HG03196 (cell line): ENCODE data around the gene CFAP20DC.
A peak's percentile ranks its signal among the peaks of the same experiment; 100 is the strongest.
"Not testable (repeated sequence)": the region's sequence is repeated elsewhere in the genome, so short reads cannot be mapped to it uniquely, and the experiment has no call there.

ENCODE experiments used
- ATAC-seq: cut with Tn5 transposase; IDR thresholded peaks from one replicate; pipeline ENCODE4 v1.9.1; 2021; ENCODE audit not compliant: unreplicated experiment

CFAP20DC gene

DNA sequence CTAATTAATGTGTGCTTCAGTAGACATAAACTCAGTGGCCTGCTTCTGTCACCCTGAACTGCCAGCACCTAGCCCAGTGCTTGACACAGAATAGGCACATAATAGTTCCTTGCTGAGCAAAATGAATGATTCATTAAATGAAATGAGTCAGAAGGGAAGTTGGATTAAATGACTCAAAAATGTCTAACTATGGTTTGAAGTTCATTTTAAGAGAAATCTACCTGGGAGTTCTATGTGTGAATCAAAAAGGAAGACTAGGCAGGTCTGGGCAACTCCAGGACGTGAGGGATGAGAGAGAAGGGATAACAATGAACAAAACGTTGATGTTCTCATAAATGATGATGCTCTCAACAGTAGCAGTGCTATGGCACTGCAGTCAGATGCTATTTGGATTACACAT is 175.0 kb downstream of the CFAP20DC start:
- ATAC-seq, result peak; percentile 73

GRCh38 chr3:58874248-58874741 is 175.5 kb downstream of the CFAP20DC start:
- ATAC-seq, result peak; percentile 78

DNA sequence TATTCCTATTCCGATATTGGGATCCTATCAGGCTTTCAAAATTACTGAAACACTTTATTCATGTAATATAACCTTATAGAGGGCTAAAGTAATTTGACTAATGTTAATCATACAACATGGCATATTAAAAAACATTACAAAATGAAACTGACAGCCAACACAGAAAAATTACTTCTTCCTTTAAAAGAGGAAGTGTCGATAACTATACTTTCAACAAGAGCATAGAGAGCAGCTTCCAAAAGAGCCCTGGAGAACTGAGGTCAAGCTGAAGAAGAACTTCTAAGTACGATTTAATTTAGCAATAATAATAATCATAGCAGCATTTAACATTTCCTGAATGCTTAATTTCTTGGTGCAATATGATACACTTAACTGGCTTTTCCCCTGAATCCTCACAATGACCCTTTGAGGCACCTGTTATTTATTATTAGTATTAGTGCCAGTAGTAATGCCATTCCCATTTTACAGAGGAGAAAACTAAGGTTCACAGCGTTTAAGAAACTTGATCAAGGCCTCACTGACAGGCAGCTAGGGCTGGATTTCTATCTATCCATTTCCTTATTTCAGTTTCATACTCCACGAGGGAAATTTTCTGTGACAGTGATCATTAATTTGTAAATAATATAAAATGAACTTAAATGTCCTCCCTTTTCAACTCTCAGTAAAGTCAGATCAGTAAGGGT is 181.6 kb downstream of the CFAP20DC start:
- ATAC-seq, result no peak

- no peak for ATAC-seq
Observed at GRCh38 chr3:58867621-58868020, 182.2 kb downstream of the CFAP20DC start.

GRCh38 chr3:58866079-58866478 is 183.7 kb downstream of the CFAP20DC start:
- ATAC-seq, result no peak

- ATAC-seq, result no peak
Observed at GRCh38 chr3:58864480-58864879, 185.3 kb downstream of the CFAP20DC start.

GRCh38 chr3:58863206-58863605 is 186.6 kb downstream of the CFAP20DC start:
- ATAC-seq, result no peak

GRCh38 chr3:58861551-58861950 is 188.3 kb downstream of the CFAP20DC start:
- no peak for ATAC-seq

DNA sequence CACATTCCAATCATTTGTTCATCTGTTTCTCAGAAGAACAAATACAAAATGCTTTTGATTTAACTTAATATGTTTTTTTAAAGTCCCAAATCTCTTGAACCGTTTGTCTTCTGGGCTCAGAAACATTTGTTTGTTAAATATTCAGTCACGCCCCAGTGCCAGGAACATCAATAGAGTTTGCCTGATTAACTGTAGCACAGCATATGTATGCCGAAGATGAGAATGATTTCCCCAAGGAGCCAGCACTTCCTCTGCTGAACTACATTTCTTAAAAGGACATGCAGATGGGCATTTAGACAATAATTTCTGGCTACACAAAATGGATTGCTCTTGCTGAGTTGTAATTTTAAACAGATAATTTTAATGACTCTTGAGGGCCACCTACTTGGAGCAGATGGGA is 191.7 kb downstream of the CFAP20DC start:
- no peak for ATAC-seq

GRCh38 chr3:58857402-58857801 is 192.4 kb downstream of the CFAP20DC start:
- no peak for ATAC-seq

- no peak for ATAC-seq
Observed at GRCh38 chr3:58848826-58849225, 201.0 kb downstream of the CFAP20DC start.

DNA sequence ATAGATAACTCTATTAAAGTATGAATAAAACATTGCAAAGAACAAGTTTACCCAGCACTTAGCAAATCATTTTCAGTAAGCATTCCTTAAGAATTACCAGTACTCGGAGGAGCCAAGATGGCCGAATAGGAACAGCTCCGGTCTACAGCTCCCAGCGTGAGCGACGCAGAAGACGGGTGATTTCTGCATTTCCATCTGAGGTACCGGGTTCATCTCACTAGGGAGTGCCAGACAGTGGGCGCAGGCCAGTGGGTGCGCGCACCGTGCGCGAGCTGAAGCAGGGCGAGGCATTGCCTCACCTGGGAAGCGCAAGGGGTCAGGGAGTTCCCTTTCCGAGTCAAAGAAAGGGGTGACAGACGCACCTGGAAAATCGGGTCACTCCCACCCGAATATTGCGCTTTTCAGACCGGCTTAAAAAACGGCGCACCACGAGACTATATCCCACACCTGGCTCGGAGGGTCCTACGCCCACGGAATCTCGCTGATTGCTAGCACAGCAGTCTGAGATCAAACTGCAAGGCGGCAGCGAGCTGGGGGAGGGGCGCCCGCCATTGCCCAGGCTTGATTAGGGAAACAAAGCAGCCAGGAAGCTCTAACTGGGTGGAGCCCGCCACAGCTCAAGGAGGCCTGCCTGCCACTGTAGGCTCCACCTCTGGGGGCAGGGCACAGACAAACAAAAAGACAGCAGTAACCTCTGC is 207.6 kb downstream of the CFAP20DC start:
- not testable (repeated sequence) for ATAC-seq

GRCh38 chr3:58840949-58841348 is 208.9 kb downstream of the CFAP20DC start:
- no peak for ATAC-seq

DNA sequence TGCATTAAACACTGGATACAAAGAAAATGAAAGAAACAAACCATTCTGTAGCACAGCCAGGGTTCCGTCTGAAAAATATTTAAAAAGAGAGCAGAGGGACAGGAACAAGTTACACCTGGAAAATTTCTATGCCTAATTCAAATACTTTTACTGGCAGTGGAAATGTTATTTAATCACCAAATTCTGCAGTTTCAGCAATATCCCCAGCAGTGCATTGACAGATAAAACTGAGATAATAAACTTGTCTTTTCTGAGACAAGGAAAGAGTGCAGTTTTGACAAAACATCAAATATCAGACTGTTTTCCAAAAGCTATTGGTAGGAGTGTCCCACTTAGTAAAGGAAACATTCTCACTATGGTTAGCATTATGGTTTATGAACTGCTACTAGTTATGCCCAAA is 209.9 kb downstream of the CFAP20DC start:
- no peak for ATAC-seq

DNA sequence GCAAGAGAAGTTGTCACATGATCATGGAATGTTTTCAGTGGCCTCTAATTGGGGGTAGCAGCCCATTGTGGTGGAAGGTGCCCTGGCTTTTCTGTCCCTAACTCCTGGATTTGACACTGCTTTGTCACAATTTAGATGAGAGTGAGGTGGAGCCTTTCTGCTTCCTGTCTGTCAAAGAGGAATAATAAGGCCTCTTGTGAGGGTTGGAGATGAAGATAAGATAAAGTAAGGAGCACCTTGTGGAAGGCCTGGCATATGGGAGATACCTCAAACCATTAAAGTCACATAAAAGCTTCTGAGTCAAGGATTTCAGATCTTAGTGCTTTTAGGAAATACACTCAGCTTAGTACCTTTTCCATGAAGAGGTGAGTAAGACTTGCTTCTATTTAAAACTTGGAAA is 210.6 kb downstream of the CFAP20DC start:
- ATAC-seq, result no peak

GRCh38 chr3:58837856-58838255 is 212.0 kb downstream of the CFAP20DC start:
- no peak for ATAC-seq

GRCh38 chr3:58837141-58837843 is 212.5 kb downstream of the CFAP20DC start:
- ATAC-seq, result no peak

DNA sequence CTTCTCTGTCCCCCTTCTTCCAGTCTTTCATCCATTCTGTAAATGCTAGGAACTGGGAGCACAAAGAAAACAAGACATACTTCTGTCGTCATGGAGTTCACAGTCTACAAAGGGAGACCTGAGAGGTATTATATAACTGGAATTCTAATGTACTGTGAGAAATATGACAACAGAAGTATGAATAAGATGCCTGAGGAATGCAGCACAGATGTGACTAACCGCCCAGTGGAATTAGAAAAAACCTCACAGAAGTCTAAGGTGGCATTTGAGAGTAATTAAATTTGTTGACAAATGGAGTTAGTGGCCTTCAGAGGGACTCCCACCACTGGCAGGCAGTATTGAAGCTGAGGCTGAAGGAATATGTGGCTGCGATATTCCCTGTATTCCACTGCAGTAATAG is 214.7 kb downstream of the CFAP20DC start:
- ATAC-seq, result no peak

DNA sequence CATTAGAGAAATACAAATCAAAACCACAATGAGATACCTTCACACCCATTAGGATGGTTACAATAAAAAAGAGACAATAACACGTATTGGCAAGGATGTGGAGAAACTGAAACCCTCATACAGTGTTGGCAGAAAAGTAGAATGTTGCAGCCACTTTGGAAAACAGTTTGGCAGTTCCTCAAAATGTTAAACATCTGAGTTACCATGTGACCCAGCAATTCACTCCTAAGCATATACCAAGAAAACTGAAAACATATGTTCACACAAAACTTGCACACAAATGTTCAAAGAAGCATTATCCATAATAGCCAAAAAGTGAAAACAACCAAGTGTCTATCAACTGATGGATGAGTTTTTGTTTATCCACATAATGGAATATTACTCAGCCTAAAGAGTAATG is 216.3 kb downstream of the CFAP20DC start:
- ATAC-seq, result no peak

- no peak for ATAC-seq
Observed at GRCh38 chr3:58829321-58830000, 220.4 kb downstream of the CFAP20DC start.

DNA sequence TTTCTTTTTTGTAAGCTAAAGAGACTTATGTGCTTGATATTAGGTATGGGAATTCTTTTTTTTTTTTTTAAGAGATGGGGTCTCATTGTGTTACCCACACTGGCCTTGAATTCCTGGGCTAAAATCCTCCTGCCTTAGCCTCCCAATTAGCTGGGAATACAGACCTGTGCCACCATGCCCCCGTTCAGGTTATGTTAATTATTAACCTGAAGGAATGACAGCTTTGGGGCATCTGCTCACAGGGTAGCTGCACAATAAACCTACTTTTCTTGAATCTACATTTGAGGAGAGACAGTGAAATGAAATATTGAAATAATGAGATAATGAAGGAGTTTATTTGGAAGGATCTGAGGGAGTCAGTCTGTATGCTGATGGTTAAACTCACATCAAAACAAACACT is 225.0 kb downstream of the CFAP20DC start:
- ATAC-seq, result no peak
